K562 (cell line): ENCODE data around the gene VGF. TPM values are rescaled to one million over a fixed set of nuclear protein-coding genes. Genes with fewer than 3 reads are reported as not detected.

Experiments
- ATF7 ChIP-seq: fragments of 450-650 bp; IDR thresholded peaks from 2 replicates; pipeline ENCODE4 v1.7.1; 2014; ENCODE audit warnings: mild to moderate bottlenecking, moderate library complexity
- BDP1 ChIP-seq: IDR thresholded peaks from 3 replicates; pipeline ENCODE4 v1.6.1; 2011; ENCODE audit not compliant: insufficient read length, insufficient read depth
- CCNT2 ChIP-seq: IDR thresholded peaks from 2 replicates; pipeline ENCODE4 v1.6.1; 2011; ENCODE audit warnings: borderline replicate concordance, low read depth, mild to moderate bottlenecking, moderate library complexity, mixed read lengths, low read length; ENCODE audit not compliant: insufficient read length; ENCODE audit errors: extremely low read depth
- DIDO1 ChIP-seq: fragments of 450-650 bp; IDR thresholded peaks from 2 replicates; pipeline ENCODE4 v1.6.1; 2016; ENCODE audit warnings: low read depth, missing biosample characterization, missing genetic modification characterization
- KLF13 ChIP-seq: fragments of 450-650 bp; IDR thresholded peaks from 2 replicates; pipeline ENCODE4 v1.6.1; 2016; ENCODE audit warnings: missing genetic modification characterization, low read depth, mild to moderate bottlenecking, missing compliant biosample characterization, moderate library complexity, borderline replicate concordance
- NFATC3 ChIP-seq: fragments of 450-650 bp; IDR thresholded peaks from 2 replicates; pipeline ENCODE4 v1.6.1; 2017; ENCODE audit warnings: mild to moderate bottlenecking
- PRPF4 ChIP-seq: fragments of 200-400 bp; formaldehyde crosslinking; IDR thresholded peaks from one replicate; pipeline ENCODE4 v1.6.1; 2017; ENCODE audit warnings: low read length, low read depth, mild to moderate bottlenecking; ENCODE audit not compliant: insufficient read depth, poor library complexity, severe bottlenecking
- PTRF ChIP-seq: fragments of 450-650 bp; IDR thresholded peaks from 2 replicates; pipeline ENCODE4 v1.6.1; 2016; ENCODE audit warnings: mild to moderate bottlenecking, missing genetic modification characterization, missing compliant biosample characterization
- SAP30 ChIP-seq: fragments of 200-600 bp; sonication (generic); IDR thresholded peaks from 2 replicates; pipeline ENCODE4 v1.6.1; 2012; ENCODE audit warnings: borderline replicate concordance, low read depth, mild to moderate bottlenecking, moderate library complexity, low read length, control low read depth, inconsistent platforms; ENCODE audit not compliant: insufficient read depth, poor library complexity, severe bottlenecking
- ZEB2 ChIP-seq: fragments of 450-650 bp; IDR thresholded peaks from 2 replicates; pipeline ENCODE4 v1.6.1; 2016
- ZNF384 ChIP-seq: IDR thresholded peaks from 2 replicates; pipeline ENCODE4 v1.6.1; 2012; ENCODE audit warnings: low read depth, low read length, improper control_type of control experiment
- polyA plus RNA-seq, 8 experiments: library from polyadenylated mRNA; depleted of rRNA in 4 of 8; stranded (reverse) in 5 of 8; unstranded in 3 of 8; fragments of >200 nt; fragmentation: Nextera tagmentation in 2 of 8; fragmentation: Illumina TruSeq in 1 of 8; extraction: Ambion mirVana in 2 of 8; extraction: Trizol in 1 of 8; gene quantifications; 2 replicates each; pipeline versions ENCODE4 v1.2.1 to v1.2.3, GENCODE V29; 2011 to 2014; ENCODE audit warnings: inconsistent platforms in 1 of 8, missing spikeins in 1 of 8
- total RNA-seq, 7 experiments: library from RNA; depleted of rRNA in 6 of 7; stranded (reverse); fragments of >200 nt in 6 of 7; fragmentation: Illumina TruSeq in 2 of 7; extraction: Trizol in 2 of 7; gene quantifications; 2 replicates each; pipeline versions ENCODE4 v1.2.1 to v1.2.3, GENCODE V29; 2011 to 2021; ENCODE audit warnings: low replicate concordance in 1 of 7
- TF ChIP-seq, protein P1 (sequence below): sonication (generic); formaldehyde crosslinking; IDR thresholded peaks from 2 replicates; pipeline ENCODE4 v1.8.0; 2022; ENCODE audit warnings: mild to moderate bottlenecking, missing genetic modification reagents, borderline replicate concordance
- TF ChIP-seq, protein P2 (sequence below): conservative IDR thresholded peaks from 2 replicates; pipeline ENCODE4 v1.6.1; 2011; ENCODE audit warnings: low read depth, mild to moderate bottlenecking, low read length; ENCODE audit not compliant: control insufficient read depth
- TF ChIP-seq, protein P3 (sequence below): fragments of 250-450 bp; sonication (Bioruptor Pico); IDR thresholded peaks from 2 replicates; pipeline ENCODE4 v1.5.0; 2021
- TF ChIP-seq, protein P4 (sequence below): fragments of 450-650 bp; formaldehyde crosslinking; conservative IDR thresholded peaks from 2 replicates; pipeline ENCODE4 v1.4.0; 2022; ENCODE audit warnings: mild to moderate bottlenecking, missing genetic modification characterization
- TF ChIP-seq, protein P5 (sequence below): sonication (generic); IDR thresholded peaks from 2 replicates; pipeline ENCODE4 v1.6.1; 2016

VGF gene
- total and polyA plus RNA-seq, 9 of the 15 experiments (the other 6 are each of a cell fraction or from before 2014, with no cell fraction given) = 0.03 to 5.7 (median 0.34) TPM

DNA sequence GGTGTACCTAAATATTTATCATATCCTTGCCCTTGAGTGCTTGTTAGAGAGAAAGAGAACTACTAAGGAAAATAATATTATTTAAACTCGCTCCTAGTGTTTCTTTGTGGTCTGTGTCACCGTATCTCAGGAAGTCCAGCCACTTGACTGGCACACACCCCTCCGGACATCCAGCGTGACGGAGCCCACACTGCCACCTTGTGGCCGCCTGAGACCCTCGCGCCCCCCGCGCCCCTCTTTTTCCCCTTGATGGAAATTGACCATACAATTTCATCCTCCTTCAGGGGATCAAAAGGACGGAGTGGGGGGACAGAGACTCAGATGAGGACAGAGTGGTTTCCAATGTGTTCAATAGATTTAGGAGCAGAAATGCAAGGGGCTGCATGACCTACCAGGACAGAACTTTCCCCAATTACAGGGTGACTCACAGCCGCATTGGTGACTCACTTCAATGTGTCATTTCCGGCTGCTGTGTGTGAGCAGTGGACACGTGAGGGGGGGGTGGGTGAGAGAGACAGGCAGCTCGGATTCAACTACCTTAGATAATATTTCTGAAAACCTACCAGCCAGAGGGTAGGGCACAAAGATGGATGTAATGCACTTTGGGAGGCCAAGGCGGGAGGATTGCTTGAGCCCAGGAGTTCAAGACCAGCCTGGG, 27.0 kb downstream of the VGF start (continued):
- TF ChIP-seq, protein P1, sequence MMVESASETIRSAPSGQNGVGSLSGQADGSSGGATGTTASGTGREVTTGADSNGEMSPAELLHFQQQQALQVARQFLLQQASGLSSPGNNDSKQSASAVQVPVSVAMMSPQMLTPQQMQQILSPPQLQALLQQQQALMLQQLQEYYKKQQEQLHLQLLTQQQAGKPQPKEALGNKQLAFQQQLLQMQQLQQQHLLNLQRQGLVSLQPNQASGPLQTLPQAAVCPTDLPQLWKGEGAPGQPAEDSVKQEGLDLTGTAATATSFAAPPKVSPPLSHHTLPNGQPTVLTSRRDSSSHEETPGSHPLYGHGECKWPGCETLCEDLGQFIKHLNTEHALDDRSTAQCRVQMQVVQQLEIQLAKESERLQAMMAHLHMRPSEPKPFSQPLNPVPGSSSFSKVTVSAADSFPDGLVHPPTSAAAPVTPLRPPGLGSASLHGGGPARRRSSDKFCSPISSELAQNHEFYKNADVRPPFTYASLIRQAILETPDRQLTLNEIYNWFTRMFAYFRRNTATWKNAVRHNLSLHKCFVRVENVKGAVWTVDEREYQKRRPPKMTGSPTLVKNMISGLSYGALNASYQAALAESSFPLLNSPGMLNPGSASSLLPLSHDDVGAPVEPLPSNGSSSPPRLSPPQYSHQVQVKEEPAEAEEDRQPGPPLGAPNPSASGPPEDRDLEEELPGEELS (CRISPR knock-in tag) = no peak
- TF ChIP-seq CCNT2 (no peak), PTRF (tag) (no peak), ATF7 (peak; percentile 97), DIDO1 (tag) (peak; percentile 84), ZEB2 (peak; percentile 77), KLF13 (peak; percentile 65; the same call in 1 of the 2 replicates), BDP1 (no peak), NFATC3 (no peak), SAP30 (no peak), ZNF384 (no peak; the same call in 1 of the 2 replicates), PRPF4 (no peak)
- TF ChIP-seq, protein P2, sequence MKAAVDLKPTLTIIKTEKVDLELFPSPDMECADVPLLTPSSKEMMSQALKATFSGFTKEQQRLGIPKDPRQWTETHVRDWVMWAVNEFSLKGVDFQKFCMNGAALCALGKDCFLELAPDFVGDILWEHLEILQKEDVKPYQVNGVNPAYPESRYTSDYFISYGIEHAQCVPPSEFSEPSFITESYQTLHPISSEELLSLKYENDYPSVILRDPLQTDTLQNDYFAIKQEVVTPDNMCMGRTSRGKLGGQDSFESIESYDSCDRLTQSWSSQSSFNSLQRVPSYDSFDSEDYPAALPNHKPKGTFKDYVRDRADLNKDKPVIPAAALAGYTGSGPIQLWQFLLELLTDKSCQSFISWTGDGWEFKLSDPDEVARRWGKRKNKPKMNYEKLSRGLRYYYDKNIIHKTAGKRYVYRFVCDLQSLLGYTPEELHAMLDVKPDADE = peak; percentile 88; the same call in 1 of the 2 replicates
- TF ChIP-seq, protein P3, sequence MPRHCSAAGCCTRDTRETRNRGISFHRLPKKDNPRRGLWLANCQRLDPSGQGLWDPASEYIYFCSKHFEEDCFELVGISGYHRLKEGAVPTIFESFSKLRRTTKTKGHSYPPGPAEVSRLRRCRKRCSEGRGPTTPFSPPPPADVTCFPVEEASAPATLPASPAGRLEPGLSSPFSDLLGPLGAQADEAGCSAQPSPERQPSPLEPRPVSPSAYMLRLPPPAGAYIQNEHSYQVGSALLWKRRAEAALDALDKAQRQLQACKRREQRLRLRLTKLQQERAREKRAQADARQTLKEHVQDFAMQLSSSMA (CRISPR knock-in tag) = no peak
- TF ChIP-seq, protein P4, sequence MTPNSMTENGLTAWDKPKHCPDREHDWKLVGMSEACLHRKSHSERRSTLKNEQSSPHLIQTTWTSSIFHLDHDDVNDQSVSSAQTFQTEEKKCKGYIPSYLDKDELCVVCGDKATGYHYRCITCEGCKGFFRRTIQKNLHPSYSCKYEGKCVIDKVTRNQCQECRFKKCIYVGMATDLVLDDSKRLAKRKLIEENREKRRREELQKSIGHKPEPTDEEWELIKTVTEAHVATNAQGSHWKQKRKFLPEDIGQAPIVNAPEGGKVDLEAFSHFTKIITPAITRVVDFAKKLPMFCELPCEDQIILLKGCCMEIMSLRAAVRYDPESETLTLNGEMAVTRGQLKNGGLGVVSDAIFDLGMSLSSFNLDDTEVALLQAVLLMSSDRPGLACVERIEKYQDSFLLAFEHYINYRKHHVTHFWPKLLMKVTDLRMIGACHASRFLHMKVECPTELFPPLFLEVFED (CRISPR knock-in tag) = 0 out of 2 replicates have a peak, but pooled peaks have one; percentile 51
- TF ChIP-seq, protein P5, sequence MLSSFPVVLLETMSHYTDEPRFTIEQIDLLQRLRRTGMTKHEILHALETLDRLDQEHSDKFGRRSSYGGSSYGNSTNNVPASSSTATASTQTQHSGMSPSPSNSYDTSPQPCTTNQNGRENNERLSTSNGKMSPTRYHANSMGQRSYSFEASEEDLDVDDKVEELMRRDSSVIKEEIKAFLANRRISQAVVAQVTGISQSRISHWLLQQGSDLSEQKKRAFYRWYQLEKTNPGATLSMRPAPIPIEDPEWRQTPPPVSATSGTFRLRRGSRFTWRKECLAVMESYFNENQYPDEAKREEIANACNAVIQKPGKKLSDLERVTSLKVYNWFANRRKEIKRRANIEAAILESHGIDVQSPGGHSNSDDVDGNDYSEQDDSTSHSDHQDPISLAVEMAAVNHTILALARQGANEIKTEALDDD = no peak
